DOHH2 (cell line): ENCODE measurements around the gene SNCB.

Experiments used
- H3F3A ChIP-seq: fragments of 200-600 bp; sonication (generic), shearing (Covaris generic); 2 replicates; pipeline ENCODE4 v1.6.0; 2016; ENCODE audit warnings: antibody characterized with exemption, mild to moderate bottlenecking; ENCODE audit not compliant: control insufficient read depth, insufficient read depth
- H3K27ac ChIP-seq: fragments of 200-600 bp; sonication (generic); 2 replicates; pipeline ENCODE4 v1.5.1; 2014; ENCODE audit warnings: low read depth, mild to moderate bottlenecking, low read length, moderate library complexity
- H3K27me3 ChIP-seq: fragments of 200-600 bp; sonication (generic); 2 replicates; pipeline ENCODE4 v1.6.1; 2014; ENCODE audit warnings: mild to moderate bottlenecking, low read length, mixed read lengths; ENCODE audit not compliant: control insufficient read depth
- H3K36me3 ChIP-seq: fragments of 200-600 bp; sonication (generic); 2 replicates; pipeline ENCODE4 v1.6.1; 2014; ENCODE audit warnings: mild to moderate bottlenecking, low read length, moderate library complexity, mixed read lengths; ENCODE audit not compliant: control insufficient read depth
- H3K4me1 ChIP-seq: fragments of 200-600 bp; sonication (generic); 2 replicates; pipeline ENCODE4 v1.6.1; 2014; ENCODE audit warnings: mild to moderate bottlenecking, low read length, mixed read lengths; ENCODE audit not compliant: control insufficient read depth
- H3K4me2 ChIP-seq: fragments of 200-600 bp; sonication (generic); 2 replicates; pipeline ENCODE4 v1.6.0; 2014; ENCODE audit warnings: mild to moderate bottlenecking, low read length, moderate library complexity
- H3K4me3 ChIP-seq: fragments of 200-600 bp; sonication (generic); 2 replicates; pipeline ENCODE4 v1.5.1; 2014; ENCODE audit warnings: mild to moderate bottlenecking, low read length, mixed read lengths
- H3K79me2 ChIP-seq: fragments of 200-600 bp; sonication (generic); 2 replicates; pipeline ENCODE4 v1.6.1; 2014; ENCODE audit warnings: mild to moderate bottlenecking, low read length, mixed read lengths; ENCODE audit not compliant: control insufficient read depth
- H3K9me2 ChIP-seq: fragments of 200-600 bp; sonication (generic); replicated peaks from 2 replicates; pipeline ENCODE4 v1.6.1; 2014; ENCODE audit warnings: mild to moderate bottlenecking, low read length, mixed read lengths; ENCODE audit not compliant: control insufficient read depth
- H3K9me3 ChIP-seq: fragments of 200-600 bp; sonication (generic); 2 replicates; pipeline ENCODE4 v1.6.1; 2014; ENCODE audit warnings: antibody characterized with exemption, low read length, mixed read lengths; ENCODE audit not compliant: control insufficient read depth, insufficient read depth
- H4K20me1 ChIP-seq: fragments of 200-600 bp; sonication (generic); 2 replicates; pipeline ENCODE4 v1.6.0; 2014; ENCODE audit warnings: low read depth, mild to moderate bottlenecking, antibody characterized with exemption, low read length, moderate library complexity; ENCODE audit not compliant: control insufficient read depth, insufficient read depth
- EZH2phosphoT487 ChIP-seq: fragments of 200-600 bp; sonication (generic); IDR thresholded peaks from 2 replicates; pipeline ENCODE4 v1.6.1; 2017; ENCODE audit warnings: borderline replicate concordance, mild to moderate bottlenecking, antibody characterized with exemption, low read length, moderate library complexity, mixed read lengths
- TF ChIP-seq, protein P1 (sequence below): fragments of 200-600 bp; sonication (generic); IDR thresholded peaks from one replicate; pipeline ENCODE4 v1.5.1; 2014; ENCODE audit warnings: antibody characterized with exemption, mild to moderate bottlenecking, low read depth, low read length; ENCODE audit not compliant: poor library complexity, severe bottlenecking

SNCB gene

GRCh38 chr5:176633598-176633997, 3.3 kb upstream of the SNCB start:
- Histone ChIP-seq H3K4me1 (peaks cover 65% of the 10 kb centered on the region), H3K9me3 (no peaks in the 10 kb centered on the region), H3K27me3 (peaks cover 8% of the 10 kb centered on the region), H4K20me1 (no peaks in the 10 kb centered on the region), H3K36me3 (no peaks in the 10 kb centered on the region), H3F3A (0 out of 2 replicates have a peak, but pooled peaks cover 5% of the 10 kb centered on the region), H3K79me2 (no peaks in the 10 kb centered on the region), H3K4me2 (peak overlapping the region; percentile 88), H3K4me3 (peak overlapping the region; percentile 72), H3K27ac (peak overlapping the region; percentile 76), H3K9me2 (no peaks in the 10 kb centered on the region)
- TF ChIP-seq, protein P1, sequence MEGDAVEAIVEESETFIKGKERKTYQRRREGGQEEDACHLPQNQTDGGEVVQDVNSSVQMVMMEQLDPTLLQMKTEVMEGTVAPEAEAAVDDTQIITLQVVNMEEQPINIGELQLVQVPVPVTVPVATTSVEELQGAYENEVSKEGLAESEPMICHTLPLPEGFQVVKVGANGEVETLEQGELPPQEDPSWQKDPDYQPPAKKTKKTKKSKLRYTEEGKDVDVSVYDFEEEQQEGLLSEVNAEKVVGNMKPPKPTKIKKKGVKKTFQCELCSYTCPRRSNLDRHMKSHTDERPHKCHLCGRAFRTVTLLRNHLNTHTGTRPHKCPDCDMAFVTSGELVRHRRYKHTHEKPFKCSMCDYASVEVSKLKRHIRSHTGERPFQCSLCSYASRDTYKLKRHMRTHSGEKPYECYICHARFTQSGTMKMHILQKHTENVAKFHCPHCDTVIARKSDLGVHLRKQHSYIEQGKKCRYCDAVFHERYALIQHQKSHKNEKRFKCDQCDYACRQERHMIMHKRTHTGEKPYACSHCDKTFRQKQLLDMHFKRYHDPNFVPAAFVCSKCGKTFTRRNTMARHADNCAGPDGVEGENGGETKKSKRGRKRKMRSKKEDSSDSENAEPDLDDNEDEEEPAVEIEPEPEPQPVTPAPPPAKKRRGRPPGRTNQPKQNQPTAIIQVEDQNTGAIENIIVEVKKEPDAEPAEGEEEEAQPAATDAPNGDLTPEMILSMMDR, result no peak
- no peak for TF ChIP-seq EZH2phosphoT487

DNA sequence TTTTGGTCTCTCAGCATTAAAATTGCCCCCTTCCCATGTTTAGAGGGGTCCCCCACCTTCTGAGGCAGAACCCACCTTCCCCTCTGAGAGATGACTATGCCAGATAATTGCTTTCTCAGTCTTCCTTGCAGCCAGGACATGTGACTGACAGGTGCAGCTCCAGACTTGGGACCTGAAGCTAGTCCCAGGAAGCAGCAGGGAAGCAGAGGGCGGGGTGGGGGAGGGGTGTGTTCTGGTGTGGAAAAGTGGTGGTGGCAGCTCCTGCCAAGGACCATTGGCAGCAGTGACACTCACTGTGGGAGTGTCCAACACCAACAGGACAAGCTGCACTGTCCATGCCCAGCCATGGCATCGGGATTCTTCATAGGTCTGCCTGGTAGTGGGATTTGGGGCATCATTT, 2.4 kb upstream of the SNCB start:
- no peaks in the 10 kb centered on the region for H3K9me3 ChIP-seq
- H3K4me1 ChIP-seq, result peaks cover 74% of the 10 kb centered on the region
- H4K20me1 ChIP-seq, result no peaks in the 10 kb centered on the region
- peak overlapping the region; percentile 88 for H3K4me2 ChIP-seq
- H3K79me2 ChIP-seq, result no peaks in the 10 kb centered on the region
- H3F3A ChIP-seq, result 0 out of 2 replicates have a peak, but pooled peaks cover 5% of the 10 kb centered on the region
- peaks cover 8% of the 10 kb centered on the region for H3K27me3 ChIP-seq
- no peak overlapping the region for H3K27ac ChIP-seq
- TF ChIP-seq EZH2phosphoT487, result no peak
- TF ChIP-seq, protein P1, result no peak
- no peaks in the 10 kb centered on the region for H3K36me3 ChIP-seq
- H3K9me2 ChIP-seq, result no peaks in the 10 kb centered on the region
- H3K4me3 ChIP-seq, result no peak overlapping the region; the same call in 1 of the 2 replicates

DNA sequence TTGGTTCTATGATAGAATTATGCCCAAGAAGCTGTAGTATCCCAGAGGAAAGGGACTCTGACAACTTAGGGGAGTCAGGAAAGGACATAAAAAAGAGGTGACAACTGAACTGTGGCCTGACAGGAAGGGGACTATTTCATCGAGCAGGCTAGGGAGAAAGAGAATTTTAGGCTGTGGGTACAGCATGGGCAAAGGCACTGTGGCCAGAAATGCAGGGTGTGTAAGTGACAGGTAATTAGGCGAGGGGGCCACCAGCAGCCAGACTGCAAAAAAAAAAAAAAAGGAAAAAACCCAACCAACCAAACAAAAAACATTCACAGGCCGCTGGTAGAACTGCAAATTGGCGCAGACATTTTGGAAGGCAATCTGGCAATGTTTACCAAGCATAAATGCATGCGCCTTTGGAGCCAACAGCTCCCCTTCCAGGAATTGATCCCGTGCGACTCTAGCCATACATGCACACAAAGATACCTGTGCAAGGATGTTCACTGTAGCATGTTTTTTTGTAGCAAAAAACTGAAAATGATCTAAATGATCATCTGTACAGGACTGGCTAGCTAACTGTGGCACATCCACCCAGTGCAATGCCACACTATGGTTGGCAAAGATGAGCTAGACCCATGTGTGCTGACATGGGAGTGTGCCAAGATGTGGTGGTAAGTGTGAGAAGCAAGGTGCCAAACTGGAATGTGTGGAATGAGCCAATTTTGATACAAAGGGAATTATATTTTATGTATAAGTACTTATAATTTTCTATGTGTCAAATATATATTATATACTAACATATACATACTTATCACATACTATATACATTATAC, 1.3 kb upstream of the SNCB start:
- peak overlapping the region; percentile 36; the same call in 1 of the 2 replicates for H3K27ac ChIP-seq
- peaks cover 85% of the 10 kb centered on the region for H3K4me1 ChIP-seq
- TF ChIP-seq EZH2phosphoT487, result no peak
- TF ChIP-seq, protein P1, result no peak
- H4K20me1 ChIP-seq, result no peaks in the 10 kb centered on the region
- no peaks in the 10 kb centered on the region for H3K79me2 ChIP-seq
- peak overlapping the region; percentile 72 for H3K4me3 ChIP-seq
- no peaks in the 10 kb centered on the region for H3K36me3 ChIP-seq
- H3K9me3 ChIP-seq, result no peaks in the 10 kb centered on the region
- H3K27me3 ChIP-seq, result peaks cover 8% of the 10 kb centered on the region
- H3F3A ChIP-seq, result 0 out of 2 replicates have a peak, but pooled peaks cover 5% of the 10 kb centered on the region
- H3K9me2 ChIP-seq, result no peaks in the 10 kb centered on the region
- H3K4me2 ChIP-seq, result peak overlapping the region; percentile 75
